Right atrium auricular region (tissue), 2 donors: ENCODE data around the gene SLC25A13. TPM values are rescaled to one million over a fixed set of nuclear protein-coding genes. Genes with fewer than 3 reads are reported as not detected.
A peak's percentile ranks its signal among the peaks of the same experiment; 100 is the strongest.
"Not testable (repeated sequence)": the region's sequence is repeated elsewhere in the genome, so short reads cannot be mapped to it uniquely, and the experiment has no call there.

Source experiments
- DNase-seq: peaks from one replicate; pipeline ENCODE4 v3.0.0-alpha.2; 2019; ENCODE audit warnings: low spot score
- H3K27ac ChIP-seq, 2 donors: fragments of 200-600 bp; sonication (generic); 1 replicate in 1 of 2; 2 replicates in 1 of 2; pipeline ENCODE4 v1.5.1; 2016 to 2019
- H3K27me3 ChIP-seq, 2 donors: fragments of 200-600 bp; sonication (generic); one replicate each; pipeline versions ENCODE4 v1.5.1 to v1.6.0; 2017 to 2019
- H3K36me3 ChIP-seq: fragments of 200-600 bp; sonication (generic); one replicate; pipeline ENCODE4 v1.5.1; 2016
- H3K4me1 ChIP-seq, 2 donors: fragments of 200-600 bp; sonication (generic); one replicate each; pipeline versions ENCODE4 v1.5.1 to v1.6.0; 2017 to 2019
- H3K4me3 ChIP-seq, 2 donors: fragments of 200-600 bp; sonication (generic); 1 replicate in 1 of 2; 2 replicates in 1 of 2; pipeline ENCODE4 v1.5.1; 2017 to 2019; ENCODE audit warnings: mild to moderate bottlenecking in 1 of 2, moderate library complexity in 1 of 2
- H3K9me3 ChIP-seq, 2 donors: fragments of 200-600 bp; sonication (generic); one replicate each; pipeline ENCODE4 v1.5.1; 2019
- CTCF ChIP-seq, 2 donors: fragments of 200-600 bp; sonication (generic); IDR thresholded peaks; one replicate each; pipeline ENCODE4 v1.5.1; 2019; ENCODE audit warnings: antibody characterized with exemption in 2 of 2
- total RNA-seq, 2 donors: library from RNA; depleted of rRNA; stranded (reverse); fragments of >200 nt; gene quantifications; one replicate each; pipeline ENCODE4 v1.1.0, GENCODE V29; 2016

The SLC25A13 gene, protein sequence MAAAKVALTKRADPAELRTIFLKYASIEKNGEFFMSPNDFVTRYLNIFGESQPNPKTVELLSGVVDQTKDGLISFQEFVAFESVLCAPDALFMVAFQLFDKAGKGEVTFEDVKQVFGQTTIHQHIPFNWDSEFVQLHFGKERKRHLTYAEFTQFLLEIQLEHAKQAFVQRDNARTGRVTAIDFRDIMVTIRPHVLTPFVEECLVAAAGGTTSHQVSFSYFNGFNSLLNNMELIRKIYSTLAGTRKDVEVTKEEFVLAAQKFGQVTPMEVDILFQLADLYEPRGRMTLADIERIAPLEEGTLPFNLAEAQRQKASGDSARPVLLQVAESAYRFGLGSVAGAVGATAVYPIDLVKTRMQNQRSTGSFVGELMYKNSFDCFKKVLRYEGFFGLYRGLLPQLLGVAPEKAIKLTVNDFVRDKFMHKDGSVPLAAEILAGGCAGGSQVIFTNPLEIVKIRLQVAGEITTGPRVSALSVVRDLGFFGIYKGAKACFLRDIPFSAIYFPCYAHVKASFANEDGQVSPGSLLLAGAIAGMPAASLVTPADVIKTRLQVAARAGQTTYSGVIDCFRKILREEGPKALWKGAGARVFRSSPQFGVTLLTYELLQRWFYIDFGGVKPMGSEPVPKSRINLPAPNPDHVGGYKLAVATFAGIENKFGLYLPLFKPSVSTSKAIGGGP
- total RNA-seq, result 10 to 100 TPM in 1 of 2 donors, 1 to 10 TPM in 1; 8.1 to 11.0 TPM

DNA sequence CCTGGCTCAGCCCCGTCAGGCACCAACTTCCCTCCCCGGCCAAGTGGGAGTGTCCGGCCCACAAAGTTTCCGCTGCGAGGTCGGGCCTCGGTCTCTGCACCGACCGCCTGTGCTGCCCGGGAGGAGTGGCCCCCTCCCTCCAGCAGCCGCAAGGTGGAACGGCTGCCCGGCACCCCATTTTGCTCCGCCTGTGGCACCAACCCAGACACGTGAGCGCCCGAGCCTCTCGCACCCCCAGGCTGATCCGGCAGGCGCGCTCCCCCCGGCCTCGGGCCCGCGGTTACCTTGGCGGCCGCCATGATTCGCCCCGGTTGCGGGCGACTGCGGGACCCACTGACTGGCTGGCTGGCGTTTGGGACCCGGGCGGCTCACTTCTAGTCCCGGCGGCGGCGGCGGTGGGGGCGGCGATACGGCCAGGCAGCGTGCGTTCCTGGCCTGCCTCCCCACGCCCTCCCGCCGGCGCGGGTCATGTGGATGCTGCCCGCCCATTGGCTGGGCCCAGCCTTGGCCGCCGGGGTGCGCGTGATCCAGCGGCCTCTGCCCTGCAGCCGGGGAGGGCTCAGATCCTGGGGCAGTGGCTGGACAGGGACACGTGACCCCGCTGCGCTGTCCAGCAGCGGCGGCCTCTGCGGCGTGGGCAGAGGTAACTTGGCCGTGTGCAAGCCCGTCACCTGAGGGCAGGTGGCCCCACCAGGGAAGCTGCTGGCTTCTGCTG lies at the start of gene SLC25A13:
TSS of gene SLC25A13 (minus strand) at position 441 of the 715 bp plus-strand sequence. CDS start at position 299, 142 bp downstream.
- Histone ChIP-seq H3K36me3 (no peaks in the 10 kb centered on the region), H3K4me1 (peaks cover 0 to 37% of the 10 kb centered on the region in 2 donors), H3K27me3 (no peaks in the 10 kb centered on the region), H3K27ac (peak within 1 kb of the TSS; percentile 98 to 99), H3K4me3 (peak within 1 kb of the TSS; percentile 60 to 89), H3K9me3 (no peaks in the 10 kb centered on the region)
- TF ChIP-seq CTCF (IDR thresholded peaks at IDR 0.05), result no peak
- DNase-seq, result peak; percentile 94

DNA sequence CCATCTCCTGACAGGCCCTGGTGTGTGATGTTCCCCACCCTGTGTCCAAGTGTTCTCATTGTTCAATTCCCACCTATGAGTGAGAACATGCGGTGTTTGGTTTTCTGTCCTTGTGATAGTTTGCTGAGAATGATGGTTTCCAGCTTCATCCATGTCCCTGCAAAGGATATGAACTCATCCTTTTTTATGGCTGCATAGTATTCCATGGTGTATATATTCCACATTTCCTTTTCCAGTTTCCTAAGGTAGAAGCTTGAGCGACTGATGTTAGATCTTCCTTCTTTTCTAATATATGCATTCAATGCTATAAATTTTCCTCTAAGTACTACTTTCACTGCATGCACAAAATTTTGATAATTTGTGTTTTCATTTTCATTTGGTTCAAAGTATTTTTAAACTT lies 44.0 kb upstream of the SLC25A13 start:
- H3K27ac ChIP-seq, H3K4me1 ChIP-seq, DNase-seq, H3K4me3 ChIP-seq, H3K27me3 ChIP-seq, H3K36me3 ChIP-seq, H3K9me3 ChIP-seq: not testable (repeated sequence)

- Histone ChIP-seq H3K4me3 (no peak overlapping the region), H3K4me1 (no peaks in the 10 kb centered on the region), H3K9me3 (peaks cover 0 to 3% of the 10 kb centered on the region in 2 donors), H3K27ac (no peak overlapping the region), H3K27me3 (no peaks in the 10 kb centered on the region), H3K36me3 (no peaks in the 10 kb centered on the region)
- no peak for TF ChIP-seq CTCF (IDR thresholded peaks at IDR 0.05)
- DNase-seq, result no peak
Measured at GRCh38 chr7:96361116-96361857, 39.4 kb upstream of the SLC25A13 start.

- Histone ChIP-seq H3K9me3 (no peaks in the 10 kb centered on the region), H3K4me3 (no peak overlapping the region), H3K27me3 (no peaks in the 10 kb centered on the region), H3K36me3 (no peaks in the 10 kb centered on the region), H3K4me1 (no peaks in the 10 kb centered on the region), H3K27ac (no peak overlapping the region)
- no peak for DNase-seq
- TF ChIP-seq CTCF (IDR thresholded peaks at IDR 0.05), result no peak
Measured at GRCh38 chr7:96359876-96360275, 38.0 kb upstream of the SLC25A13 start.

- H3K27ac ChIP-seq, H3K4me1 ChIP-seq, H3K9me3 ChIP-seq, H3K4me3 ChIP-seq, DNase-seq, H3K36me3 ChIP-seq, H3K27me3 ChIP-seq: not testable (repeated sequence)
Measured at GRCh38 chr7:96358236-96358971, 36.5 kb upstream of the SLC25A13 start.

DNA sequence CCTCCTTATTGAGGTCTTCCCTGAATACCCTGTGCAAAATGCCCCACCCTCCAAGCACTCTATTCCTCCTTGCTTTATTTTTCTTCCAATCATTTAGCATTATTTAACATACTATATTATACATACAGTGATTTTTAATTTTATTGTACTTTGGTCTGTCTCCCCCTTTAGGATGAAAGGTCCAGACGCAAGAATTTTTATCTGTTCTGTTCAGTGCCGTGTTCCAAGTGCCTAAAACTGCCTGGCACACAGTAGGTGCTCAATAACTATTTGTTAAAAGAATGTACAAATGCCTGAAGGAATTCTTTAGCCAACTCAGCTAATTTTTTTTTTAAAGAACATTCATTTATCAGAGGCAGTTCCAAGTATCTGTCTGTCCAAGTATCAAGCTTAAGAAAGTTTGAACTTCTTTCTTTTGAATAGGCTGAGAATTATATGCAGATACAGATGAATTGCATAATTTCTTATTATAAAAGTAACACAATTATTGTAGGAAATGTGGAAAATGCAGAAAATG lies 34.1 kb upstream of the SLC25A13 start:
- Histone ChIP-seq H3K9me3 (no peaks in the 10 kb centered on the region), H3K27me3 (no peaks in the 10 kb centered on the region), H3K4me3 (no peak overlapping the region), H3K4me1 (no peaks in the 10 kb centered on the region), H3K36me3 (no peaks in the 10 kb centered on the region), H3K27ac (no peak overlapping the region)
- no peak for DNase-seq
- TF ChIP-seq CTCF (IDR thresholded peaks at IDR 0.05), result no peak
